Mammary epithelial cell (primary cell): ENCODE data around the gene TPD52L1.

Experiments used
- CTCF ChIP-seq, 2 donors: IDR thresholded peaks in 1 of 2; conservative IDR thresholded peaks in 1 of 2; 2 replicates each; pipeline ENCODE4 v1.5.1; 2011 to 2012; ENCODE audit warnings: inconsistent platforms in 2 of 2, low read length in 2 of 2, mild to moderate bottlenecking in 2 of 2, control low read depth in 1 of 2, low read depth in 1 of 2; ENCODE audit not compliant: insufficient read depth in 1 of 2; ENCODE audit errors: extremely low read depth in 1 of 2
- EZH2 ChIP-seq: IDR thresholded peaks from 2 replicates; pipeline ENCODE4 v1.6.1; 2012; ENCODE audit warnings: low read length, inconsistent platforms, borderline replicate concordance

- TF ChIP-seq CTCF (conservative IDR thresholded peaks at IDR 0.05 in 1 of 2, IDR thresholded peaks at IDR 0.05 in 1 of 2; ENCODE audit: extremely low read depth in 1 of 2, insufficient read depth in 1 of 2, low read depth in 1 of 2, low read length in 2 of 2) = no peak
- no peak for TF ChIP-seq EZH2
Measured at GRCh38 chr6:125254321-125254720, 100.7 kb downstream of the TPD52L1 start.
